Measurements from ENCODE around the gene UNC5CL. TPM values are rescaled to one million over a fixed set of nuclear protein-coding genes. Genes with fewer than 3 reads are reported as not detected.

The UNC5CL gene
- total RNA-seq, 1 donor from 2014 or later = 2.2 TPM

DNA sequence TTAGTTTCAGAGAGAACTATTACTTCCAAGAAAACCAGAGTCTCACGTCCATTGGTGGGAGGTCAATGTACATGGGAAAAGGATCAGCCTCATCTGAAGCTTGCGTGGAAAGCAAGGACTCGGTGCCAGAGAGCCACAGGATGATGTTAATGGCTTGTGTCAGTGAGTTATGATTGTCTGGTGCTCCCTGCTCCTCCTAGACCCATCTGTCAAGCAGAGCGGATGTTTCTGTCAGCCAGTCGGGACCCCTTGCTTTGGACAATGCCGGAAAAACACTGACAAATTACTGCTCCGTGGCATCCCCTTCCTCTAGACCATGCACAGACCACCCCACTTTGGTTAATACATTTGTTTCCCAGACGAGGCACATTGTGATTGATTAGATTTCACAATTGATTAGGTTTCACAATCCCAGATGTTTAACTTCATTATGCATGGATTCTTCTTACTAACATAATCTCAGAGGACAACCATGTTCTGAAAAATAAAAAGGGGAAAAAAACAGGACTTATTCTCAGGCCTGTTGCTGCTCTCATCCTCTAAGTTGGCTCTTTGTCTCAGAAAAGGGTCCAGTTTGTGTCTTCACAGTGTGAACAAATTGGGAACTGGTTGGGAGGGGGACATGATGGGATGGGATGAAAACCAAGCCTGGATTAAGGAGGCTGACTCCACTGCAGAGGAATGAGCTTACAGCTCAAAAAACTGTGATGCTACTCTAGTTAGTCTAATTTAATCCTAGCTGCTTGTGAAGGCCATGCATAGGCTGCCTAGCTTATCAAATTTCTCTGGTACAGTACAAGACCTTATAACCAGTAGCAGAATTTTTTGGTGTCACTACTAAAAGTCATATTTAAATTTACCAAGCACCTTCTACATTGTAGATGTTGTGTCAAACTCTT is 51.9 kb downstream of the UNC5CL start:
- H3K27me3 Mint-ChIP-seq = peaks cover 30% of the 10 kb centered on the region
- TF ChIP-seq, protein P1, sequence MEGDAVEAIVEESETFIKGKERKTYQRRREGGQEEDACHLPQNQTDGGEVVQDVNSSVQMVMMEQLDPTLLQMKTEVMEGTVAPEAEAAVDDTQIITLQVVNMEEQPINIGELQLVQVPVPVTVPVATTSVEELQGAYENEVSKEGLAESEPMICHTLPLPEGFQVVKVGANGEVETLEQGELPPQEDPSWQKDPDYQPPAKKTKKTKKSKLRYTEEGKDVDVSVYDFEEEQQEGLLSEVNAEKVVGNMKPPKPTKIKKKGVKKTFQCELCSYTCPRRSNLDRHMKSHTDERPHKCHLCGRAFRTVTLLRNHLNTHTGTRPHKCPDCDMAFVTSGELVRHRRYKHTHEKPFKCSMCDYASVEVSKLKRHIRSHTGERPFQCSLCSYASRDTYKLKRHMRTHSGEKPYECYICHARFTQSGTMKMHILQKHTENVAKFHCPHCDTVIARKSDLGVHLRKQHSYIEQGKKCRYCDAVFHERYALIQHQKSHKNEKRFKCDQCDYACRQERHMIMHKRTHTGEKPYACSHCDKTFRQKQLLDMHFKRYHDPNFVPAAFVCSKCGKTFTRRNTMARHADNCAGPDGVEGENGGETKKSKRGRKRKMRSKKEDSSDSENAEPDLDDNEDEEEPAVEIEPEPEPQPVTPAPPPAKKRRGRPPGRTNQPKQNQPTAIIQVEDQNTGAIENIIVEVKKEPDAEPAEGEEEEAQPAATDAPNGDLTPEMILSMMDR (IDR thresholded peaks at IDR 0.05) = no peak
- no peaks in the 10 kb centered on the region for H3K36me3 Mint-ChIP-seq (ENCODE audit: low read depth)
- ChIA-PET POLR2A (no interaction called here), CTCF (no interaction called here)
- H3K4me3 Mint-ChIP-seq = no peak overlapping the region
- H3K4me1 Mint-ChIP-seq = no peaks in the 10 kb centered on the region
- DNase-seq (no peak), ATAC-seq (ENCODE audit: low read depth) (no peak)
- intact Hi-C loops (cut with micrococcal nuclease) = no loop called here
- H3K9me3 Mint-ChIP-seq = no peaks in the 10 kb centered on the region
- H3K27ac Mint-ChIP-seq = no peak overlapping the region

DNA sequence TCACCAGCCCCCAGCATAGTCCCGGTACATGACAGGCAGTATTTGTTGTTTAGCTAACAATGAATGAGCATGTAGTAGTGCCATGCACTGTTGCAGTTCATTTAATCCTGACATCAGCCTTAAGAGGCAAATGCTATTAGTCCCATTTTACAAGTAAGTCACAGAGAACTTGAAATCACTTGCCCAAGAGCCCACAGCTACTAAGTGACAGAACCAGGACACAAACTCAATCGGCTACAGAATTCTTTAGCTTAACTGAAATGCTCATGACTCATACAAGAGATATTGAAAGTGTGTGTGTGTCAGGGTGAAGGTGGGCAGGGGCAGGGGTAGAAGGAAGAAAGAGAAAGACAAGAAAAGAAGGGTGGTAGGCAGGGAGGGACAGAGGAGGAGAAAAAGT is 52.7 kb downstream of the UNC5CL start:
- no peaks in the 10 kb centered on the region for H3K9me3 Mint-ChIP-seq
- ChIA-PET CTCF (no interaction called here), POLR2A (no interaction called here)
- DNase-seq (no peak), ATAC-seq (ENCODE audit: low read depth) (no peak)
- peaks cover 28% of the 10 kb centered on the region for H3K27me3 Mint-ChIP-seq
- no peaks in the 10 kb centered on the region for H3K4me1 Mint-ChIP-seq
- H3K4me3 Mint-ChIP-seq = no peak overlapping the region
- H3K36me3 Mint-ChIP-seq (ENCODE audit: low read depth) = no peaks in the 10 kb centered on the region
- H3K27ac Mint-ChIP-seq = no peak overlapping the region
- TF ChIP-seq, protein P1 (IDR thresholded peaks at IDR 0.05) = no peak
- intact Hi-C loops (cut with micrococcal nuclease) = no loop called here

DNA sequence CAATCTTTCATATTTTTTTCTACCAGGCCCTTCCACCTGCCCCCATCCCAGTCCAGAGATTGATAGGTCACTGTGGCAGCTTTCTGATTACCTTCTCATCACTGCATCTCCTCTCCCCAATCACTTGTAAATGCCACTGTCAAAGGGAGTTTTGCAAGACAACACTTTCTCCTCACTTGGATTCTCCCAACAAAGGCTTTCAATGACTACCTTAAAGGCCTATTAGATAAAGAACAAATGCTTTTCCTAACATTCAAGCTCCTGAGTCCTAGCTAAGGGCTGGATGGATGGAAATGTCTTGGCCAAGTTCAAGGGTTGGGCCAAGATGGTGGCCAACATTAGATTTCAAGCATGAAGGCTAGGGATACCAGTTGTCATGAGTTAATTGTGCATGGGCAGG is 55.3 kb downstream of the UNC5CL start:
- peaks cover 29% of the 10 kb centered on the region for H3K27me3 Mint-ChIP-seq
- CTCF ChIA-PET = no interaction called here
- POLR2A ChIA-PET = no interaction called here

DNA sequence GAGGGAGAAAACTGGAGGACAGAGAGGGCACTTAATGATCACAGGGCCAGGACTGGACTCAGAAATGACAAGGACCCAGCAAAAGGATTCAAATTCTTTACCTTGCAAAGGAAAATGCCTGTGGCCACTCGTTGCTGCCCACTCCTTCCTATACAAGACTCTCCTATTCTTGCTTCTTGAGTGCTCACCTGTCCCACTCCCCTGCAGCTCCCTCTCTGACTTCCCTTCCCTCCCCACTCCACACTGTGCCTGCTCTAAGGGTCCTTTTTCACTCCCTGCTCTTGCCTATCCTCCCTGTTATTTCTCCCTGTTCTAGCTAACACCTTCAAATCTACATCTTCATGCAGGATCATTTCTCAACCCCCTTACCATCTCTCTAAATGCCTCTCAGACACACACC is 56.1 kb downstream of the UNC5CL start:
- no peak overlapping the region for H3K4me3 Mint-ChIP-seq
- intact Hi-C loops (cut with micrococcal nuclease) = no loop called here
- H3K4me1 Mint-ChIP-seq = no peaks in the 10 kb centered on the region
- no peaks in the 10 kb centered on the region for H3K36me3 Mint-ChIP-seq (ENCODE audit: low read depth)
- no peak overlapping the region for H3K27ac Mint-ChIP-seq
- peaks cover 27% of the 10 kb centered on the region for H3K27me3 Mint-ChIP-seq
- ATAC-seq (ENCODE audit: low read depth) (no peak), DNase-seq (no peak)
- ChIA-PET POLR2A (no interaction called here), CTCF (interaction anchor here (0.6 kb wide), 1 partner anchor 354 kb away, joined by 3 read pairs; no protein-coding TSS in a partner anchor)
- TF ChIP-seq, protein P1 (IDR thresholded peaks at IDR 0.05) = no peak
- H3K9me3 Mint-ChIP-seq = no peaks in the 10 kb centered on the region

More for the DNA sequence above, 55.3 kb downstream of the UNC5CL start:
- ATAC-seq (ENCODE audit: low read depth) = no peak
- DNase-seq = no peak
- H3K27ac Mint-ChIP-seq = no peak overlapping the region
- H3K4me3 Mint-ChIP-seq = no peak overlapping the region
- H3K36me3 Mint-ChIP-seq (ENCODE audit: low read depth) = no peaks in the 10 kb centered on the region
- intact Hi-C loops (cut with micrococcal nuclease) = no loop called here
- H3K4me1 Mint-ChIP-seq = no peaks in the 10 kb centered on the region
- no peaks in the 10 kb centered on the region for H3K9me3 Mint-ChIP-seq
- TF ChIP-seq, protein P1 (IDR thresholded peaks at IDR 0.05) = no peak

DNA sequence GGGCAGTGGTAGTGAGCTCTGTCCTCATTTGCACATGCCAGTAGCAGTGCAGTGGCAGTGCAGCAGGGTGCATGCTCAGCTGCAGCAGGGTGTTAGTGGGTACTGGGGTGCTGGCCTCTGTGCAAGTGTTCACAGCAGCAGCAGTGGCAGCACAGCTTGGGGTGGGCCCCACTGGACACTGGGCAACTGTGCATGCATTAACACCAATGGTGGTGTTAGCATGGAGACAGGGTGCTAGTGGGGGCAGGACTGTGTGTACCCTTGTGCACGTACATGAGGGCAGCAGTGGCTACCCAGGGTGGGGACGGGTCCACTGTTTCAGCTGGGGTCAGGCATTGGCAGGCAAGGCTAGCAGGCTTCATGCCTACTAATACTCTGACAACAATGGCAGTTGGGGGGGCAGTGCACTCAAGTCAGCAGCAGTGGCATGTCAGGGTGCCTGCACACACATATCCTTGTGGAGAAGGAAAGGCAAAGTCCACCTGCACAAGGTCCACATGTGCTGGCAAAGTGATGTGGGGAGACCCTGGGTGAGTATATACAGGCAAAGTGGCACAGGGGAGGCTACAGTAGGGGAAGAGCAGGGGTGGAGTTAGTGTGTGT is 60.2 kb downstream of the UNC5CL start:
- Mint-ChIP-seq H3K27me3 (peaks cover 50% of the 10 kb centered on the region), H3K36me3 (ENCODE audit: low read depth) (no peaks in the 10 kb centered on the region), H3K9me3 (no peaks in the 10 kb centered on the region), H3K4me3 (no peak overlapping the region), H3K27ac (no peak overlapping the region), H3K4me1 (no peaks in the 10 kb centered on the region)
- TF ChIP-seq, protein P1 (IDR thresholded peaks at IDR 0.05) = no peak
- DNase-seq = no peak
- ChIA-PET CTCF (no interaction called here), POLR2A (no interaction called here)
- intact Hi-C loops (cut with micrococcal nuclease) = no loop called here
- no peak for ATAC-seq (ENCODE audit: low read depth)

Measured in activated B cell treated with CpG ODN at 0.5 μM for 24 hours (primary cell).